Kidney glomerular epithelial cell (primary cell): ENCODE data around the gene HTR3B.

ENCODE experiments used
- DNase-seq: peaks from one replicate; lab custom pipeline; 2025; lab: John Stamatoyannopoulos, UW

HTR3B gene

GRCh38 chr11:113991170-113991569 is 86.6 kb downstream of the HTR3B start:
- DNase-seq = no peak

- no peak for DNase-seq
Observed at GRCh38 chr11:113991718-113992458, 87.3 kb downstream of the HTR3B start.

GRCh38 chr11:113992459-113993110 is 88.0 kb downstream of the HTR3B start:
- DNase-seq = no peak

GRCh38 chr11:113994077-113994954 is 89.7 kb downstream of the HTR3B start:
- DNase-seq = no peak
